ENCODE data around the gene SCO2.

- no peak for TF ChIP-seq FOXM1 (IDR thresholded peaks at IDR 0.05; ENCODE audit: low read depth)
- no peak for TF ChIP-seq FOXM1 (CRISPR knock-in tag; IDR thresholded peaks at IDR 0.05; ENCODE audit: low read depth)
- no peak for TF ChIP-seq ZZZ3 (IDR thresholded peaks at IDR 0.05)
- no peak for TF ChIP-seq POLR2AphosphoS5 (IDR thresholded peaks at IDR 0.05; ENCODE audit: control insufficient read depth, insufficient read depth, low read depth, low read length)
- TF ChIP-seq REST (IDR thresholded peaks at IDR 0.05; ENCODE audit: borderline replicate concordance), result no peak
- TF ChIP-seq REST (CRISPR knock-in tag; IDR thresholded peaks at IDR 0.05; ENCODE audit: low read depth), result no peak
- TF ChIP-seq HMGXB4 (CRISPR knock-in tag; IDR thresholded peaks at IDR 0.05), result no peak
- no peak for TF ChIP-seq TSHZ1 (CRISPR knock-in tag; IDR thresholded peaks at IDR 0.05)
- no peak for TF ChIP-seq RBM22 (IDR thresholded peaks at IDR 0.05; ENCODE audit: low read depth, low read length, poor library complexity, severe bottlenecking)
- TF ChIP-seq SMARCA5 (IDR thresholded peaks at IDR 0.05), result no peak
- no peak for TF ChIP-seq ZFP36 (IDR thresholded peaks at IDR 0.05; ENCODE audit: low read depth, low read length, partially characterized antibody)
- TF ChIP-seq FOSL1 (tag; conservative IDR thresholded peaks at IDR 0.05), result no peak
- no peak for TF ChIP-seq BCLAF1 (IDR thresholded peaks at IDR 0.05; ENCODE audit: borderline replicate concordance in 1 of 2, control insufficient read depth in 1 of 2, low read depth in 2 of 2, low read length in 1 of 2)
- no peak for TF ChIP-seq ZNF277 (CRISPR knock-in tag; IDR thresholded peaks at IDR 0.05; ENCODE audit: borderline replicate concordance)
- no peak for TF ChIP-seq ELK3 (CRISPR knock-in tag; IDR thresholded peaks at IDR 0.05)
- TF ChIP-seq ZNF780A (CRISPR knock-in tag; IDR thresholded peaks at IDR 0.05), result no peak
Observed at GRCh38 chr22:50531962-50532674, 6.7 kb upstream of the SCO2 start.
